HepG2 (cell line): ENCODE measurements around the gene IGFN1. TPM values are rescaled to one million over a fixed set of nuclear protein-coding genes. Genes with fewer than 3 reads are reported as not detected.

ENCODE experiments used
- ATAC-seq: fragments of 200-7000 bp; cut with Tn5 transposase; 3 replicates; pipeline ENCODE4 v1.9.1; 2020; ENCODE audit warnings: mild to moderate bottlenecking, moderate library complexity
- BruUV-seq: library from RNA; stranded (reverse); fragments of 400-500 nt; replicated peaks from 2 replicates; lab custom pipeline; 2021; lab: Mats Ljungman, UMichigan
- CTCF ChIA-PET: fragments of 300-600 bp; formaldehyde crosslinking; extraction: SDS; loops from one replicate; lab custom pipeline; 2021; ENCODE audit warnings: low total read pairs, inconsistent platforms, low intra/inter-chr PET ratio; lab: Yijun Ruan, JAX
- POLR2A ChIA-PET: fragments of 350-600 bp; sonication (Branson Sonifier 250); formaldehyde crosslinking; loops from one replicate; lab custom pipeline; 2020; ENCODE audit warnings: antibody characterized with exemption, inconsistent platforms; lab: Yijun Ruan, JAX
- DNase-seq: peaks from one replicate; pipeline ENCODE4 v3.0.0-alpha.2; 2015; ENCODE audit warnings: low spot score
- FAIRE-seq: peaks from 3 replicates; lab custom pipeline; 2011; peaks lifted over from hg19 to GRCh38; lab: Jason Lieb, UNC
- H2AFZ ChIP-seq: one replicate; pipeline ENCODE4 v1.6.1; 2011; ENCODE audit warnings: low read length, inconsistent platforms
- H3K27ac ChIP-seq: fragments of 300-600 bp; 3 replicates; pipeline ENCODE4 v1.8.0; 2011; ENCODE audit warnings: mixed run types, mild to moderate bottlenecking, mixed read lengths, low read length, inconsistent platforms; ENCODE audit not compliant: insufficient read depth; ENCODE audit errors: extremely low read length
- H3K27me3 ChIP-seq, 2 experiments: fragments of 200-600 bp in 1 of 2; 2 replicates in 1 of 2; 3 replicates in 1 of 2; pipeline versions ENCODE4 v1.6.0 to v1.8.0; 2011; ENCODE audit warnings: low read length in 2 of 2, mild to moderate bottlenecking in 2 of 2, moderate library complexity in 2 of 2, inconsistent platforms in 1 of 2; ENCODE audit not compliant: insufficient read depth in 2 of 2, control insufficient read depth in 1 of 2
- H3K36me3 ChIP-seq, 2 experiments: fragments of 200-600 bp in 1 of 2; replicated peaks in 1 of 2; 2 replicates in 1 of 2; 3 replicates in 1 of 2; pipeline versions ENCODE4 v1.5.1 to v1.8.0; 2011; ENCODE audit warnings: low read length in 2 of 2, inconsistent platforms in 1 of 2; ENCODE audit not compliant: insufficient read depth in 2 of 2, control insufficient read depth in 1 of 2
- H3K4me1 ChIP-seq: 2 replicates; pipeline ENCODE4 v1.5.1; 2012; ENCODE audit warnings: low read length, inconsistent platforms; ENCODE audit not compliant: insufficient read depth
- H3K4me2 ChIP-seq: 2 replicates; pipeline ENCODE4 v1.6.0; 2011; ENCODE audit warnings: low read depth, low read length, inconsistent platforms
- H3K4me3 ChIP-seq, 3 experiments: fragments of 200-600 bp in 1 of 3; sonication (generic), shearing (Covaris generic) in 1 of 3; replicated peaks in 1 of 3; 2 replicates each; pipeline ENCODE4 v1.5.1; 2011 to 2016; ENCODE audit warnings: low read length in 3 of 3, inconsistent platforms in 2 of 3, low read depth in 2 of 3, mild to moderate bottlenecking in 2 of 3, control low read depth in 1 of 3, mixed read lengths in 1 of 3; ENCODE audit not compliant: insufficient read depth in 1 of 3
- H3K79me2 ChIP-seq: one replicate; pipeline ENCODE4 v1.6.1; 2011; ENCODE audit warnings: low read length, inconsistent platforms; ENCODE audit not compliant: insufficient read depth
- H3K9ac ChIP-seq: 2 replicates; pipeline ENCODE4 v1.6.0; 2011; ENCODE audit warnings: mild to moderate bottlenecking, low read depth, low read length, inconsistent platforms; ENCODE audit not compliant: insufficient read depth
- H3K9me3 ChIP-seq: 2 replicates; pipeline ENCODE4 v1.5.1; 2012; ENCODE audit warnings: mild to moderate bottlenecking, low read length
- H4K20me1 ChIP-seq: 2 replicates; pipeline ENCODE4 v1.6.0; 2011; ENCODE audit warnings: inconsistent platforms, mild to moderate bottlenecking, low read length, moderate library complexity; ENCODE audit not compliant: insufficient read depth
- KLF15 ChIP-seq: sonication (generic); formaldehyde crosslinking; IDR thresholded peaks from 2 replicates; pipeline ENCODE4 v1.8.1; 2023; ENCODE audit warnings: borderline replicate concordance, mild to moderate bottlenecking, inconsistent platforms, missing genetic modification reagents, mixed read lengths
- MAFF ChIP-seq: IDR thresholded peaks from 2 replicates; pipeline ENCODE4 v1.6.1; 2011; ENCODE audit warnings: low read depth, low read length, improper control_type of control experiment
- NR2F2 ChIP-seq: IDR thresholded peaks from 2 replicates; pipeline ENCODE4 v1.6.1; 2012; ENCODE audit warnings: low read depth, inconsistent platforms, borderline replicate concordance
- ZNF256 ChIP-seq: sonication (generic); formaldehyde crosslinking; conservative IDR thresholded peaks from 2 replicates; pipeline ENCODE4 v1.4.0; 2020; ENCODE audit warnings: missing genetic modification reagents
- WGBS: methylation state at CpG from one replicate; pipeline ENCODE4 v1.1.6; 2017; ENCODE audit warnings: low lambda C conversion rate; 5-methylcytosine and 5-hydroxymethylcytosine counted together
- in situ Hi-C: cut with HindIII; loops from 2 replicates; pipeline ENCODE4 v1.10.0; 2017; ENCODE audit warnings: low pct_unique_long_range_greater_than_20kb; ENCODE audit not compliant: extremely low pct_ligation_motif_present
- intact Hi-C: fragments of 100-400 bp; cut with micrococcal nuclease; formaldehyde crosslinking; loops from one replicate; pipeline ENCODE4 v1.10.0; 2022; ENCODE audit not compliant: unreplicated experiment
- polyA plus RNA-seq, 8 experiments: library from polyadenylated mRNA; depleted of rRNA in 3 of 8; stranded (reverse) in 7 of 8; unstranded in 1 of 8; fragments of >200 nt; fragmentation: Illumina TruSeq in 4 of 8; extraction: Trizol in 4 of 8; gene quantifications; 2 replicates each; pipeline versions ENCODE4 v1.2.1 to v1.2.3, GENCODE V29; 2011 to 2016; ENCODE audit warnings: low read depth in 4 of 8, missing spikeins in 1 of 8, mixed read lengths in 1 of 8; ENCODE audit not compliant: insufficient read depth in 1 of 8
- total RNA-seq, 5 experiments: library from RNA; depleted of rRNA; stranded (reverse); fragments of >200 nt; fragmentation: Illumina TruSeq; extraction: Trizol; gene quantifications; 2 replicates each; pipeline ENCODE4 v1.2.3, GENCODE V29; 2016; ENCODE audit warnings: low read depth in 1 of 5
- TF ChIP-seq, protein P1 (sequence below): sonication (generic); formaldehyde crosslinking; IDR thresholded peaks from 2 replicates; pipeline ENCODE4 v1.8.0; 2022; ENCODE audit warnings: mild to moderate bottlenecking, missing genetic modification reagents, moderate library complexity
- TF ChIP-seq, protein P2 (sequence below): sonication (generic); formaldehyde crosslinking; IDR thresholded peaks from 2 replicates; pipeline ENCODE4 v1.4.0; 2020; ENCODE audit warnings: missing genetic modification reagents
- TF ChIP-seq, protein P3 (sequence below): sonication (generic); formaldehyde crosslinking; IDR thresholded peaks from 2 replicates; pipeline ENCODE4 v1.4.0; 2020; ENCODE audit warnings: mild to moderate bottlenecking, missing genetic modification reagents

IGFN1 gene
- total and polyA plus RNA-seq, 2 of the 13 experiments (the other 11 are each of a cell fraction or from before 2014, with no cell fraction given), result 0.04 to 0.05 TPM

DNA sequence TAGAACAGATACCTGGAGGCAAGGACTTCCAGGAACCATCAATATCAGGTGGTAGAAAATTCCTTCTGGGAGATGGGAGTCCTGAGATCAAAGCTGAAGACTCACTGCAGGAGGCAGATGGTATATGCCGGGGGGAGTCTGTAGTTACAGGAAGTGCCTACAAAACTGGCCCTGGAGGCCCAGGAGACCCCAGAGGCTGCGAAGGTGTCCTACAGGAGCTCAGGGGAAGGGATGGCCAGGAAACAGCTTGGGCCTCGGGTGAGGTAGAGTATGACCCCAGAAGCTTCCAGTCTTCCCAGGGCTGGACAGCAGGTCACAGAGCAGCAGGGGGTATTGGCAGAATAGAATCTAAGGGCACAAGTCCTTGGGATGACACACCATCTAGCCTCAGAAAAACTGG, 16.4 kb downstream of the IGFN1 start:
- TF ChIP-seq, protein P1, sequence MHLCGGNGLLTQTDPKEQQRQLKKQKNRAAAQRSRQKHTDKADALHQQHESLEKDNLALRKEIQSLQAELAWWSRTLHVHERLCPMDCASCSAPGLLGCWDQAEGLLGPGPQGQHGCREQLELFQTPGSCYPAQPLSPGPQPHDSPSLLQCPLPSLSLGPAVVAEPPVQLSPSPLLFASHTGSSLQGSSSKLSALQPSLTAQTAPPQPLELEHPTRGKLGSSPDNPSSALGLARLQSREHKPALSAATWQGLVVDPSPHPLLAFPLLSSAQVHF, result no peak
- TF ChIP-seq NR2F2, result no peak
- TF ChIP-seq MAFF, result no peak
- TF ChIP-seq KLF15 (CRISPR knock-in tag), result no peak
- TF ChIP-seq, protein P2, sequence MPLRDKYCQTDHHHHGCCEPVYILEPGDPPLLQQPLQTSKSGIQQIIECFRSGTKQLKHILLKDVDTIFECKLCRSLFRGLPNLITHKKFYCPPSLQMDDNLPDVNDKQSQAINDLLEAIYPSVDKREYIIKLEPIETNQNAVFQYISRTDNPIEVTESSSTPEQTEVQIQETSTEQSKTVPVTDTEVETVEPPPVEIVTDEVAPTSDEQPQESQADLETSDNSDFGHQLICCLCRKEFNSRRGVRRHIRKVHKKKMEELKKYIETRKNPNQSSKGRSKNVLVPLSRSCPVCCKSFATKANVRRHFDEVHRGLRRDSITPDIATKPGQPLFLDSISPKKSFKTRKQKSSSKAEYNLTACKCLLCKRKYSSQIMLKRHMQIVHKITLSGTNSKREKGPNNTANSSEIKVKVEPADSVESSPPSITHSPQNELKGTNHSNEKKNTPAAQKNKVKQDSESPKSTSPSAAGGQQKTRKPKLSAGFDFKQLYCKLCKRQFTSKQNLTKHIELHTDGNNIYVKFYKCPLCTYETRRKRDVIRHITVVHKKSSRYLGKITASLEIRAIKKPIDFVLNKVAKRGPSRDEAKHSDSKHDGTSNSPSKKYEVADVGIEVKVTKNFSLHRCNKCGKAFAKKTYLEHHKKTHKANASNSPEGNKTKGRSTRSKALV, result no peak
- TF ChIP-seq, protein P3, sequence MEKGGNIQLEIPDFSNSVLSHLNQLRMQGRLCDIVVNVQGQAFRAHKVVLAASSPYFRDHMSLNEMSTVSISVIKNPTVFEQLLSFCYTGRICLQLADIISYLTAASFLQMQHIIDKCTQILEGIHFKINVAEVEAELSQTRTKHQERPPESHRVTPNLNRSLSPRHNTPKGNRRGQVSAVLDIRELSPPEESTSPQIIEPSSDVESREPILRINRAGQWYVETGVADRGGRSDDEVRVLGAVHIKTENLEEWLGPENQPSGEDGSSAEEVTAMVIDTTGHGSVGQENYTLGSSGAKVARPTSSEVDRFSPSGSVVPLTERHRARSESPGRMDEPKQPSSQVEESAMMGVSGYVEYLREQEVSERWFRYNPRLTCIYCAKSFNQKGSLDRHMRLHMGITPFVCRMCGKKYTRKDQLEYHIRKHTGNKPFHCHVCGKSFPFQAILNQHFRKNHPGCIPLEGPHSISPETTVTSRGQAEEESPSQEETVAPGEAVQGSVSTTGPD (CRISPR knock-in tag), result no peak
- no peak for TF ChIP-seq ZNF256
- TF ChIP-seq, all 625 proteins: peak for 0
- H4K20me1 ChIP-seq, result no peaks in the 10 kb centered on the region
- POLR2A ChIA-PET, result no interaction called here
- H3K36me3 ChIP-seq, result no peaks in the 10 kb centered on the region
- in situ Hi-C loops, result no loop called here
- H3K27me3 ChIP-seq, result peaks cover 2 to 20% of the 10 kb centered on the region in 2 experiments; a peak in 4 of 5 replicates
- no TSS peak for BruUV-seq
- no peaks in the 10 kb centered on the region for H3K9me3 ChIP-seq
- WGBS, result no CpG with 5 or more reads among the region's 3 CpGs
- intact Hi-C loops, result no loop called here
- H3K4me2 ChIP-seq, result no peak overlapping the region
- CTCF ChIA-PET, result no interaction called here
- FAIRE-seq (no peak), ATAC-seq (no peak), DNase-seq (no peak)
- H3K27ac ChIP-seq, result no peak overlapping the region
- no peak overlapping the region for H2AFZ ChIP-seq
- H3K4me3 ChIP-seq, result no peak overlapping the region
- no peaks in the 10 kb centered on the region for H3K4me1 ChIP-seq
- no peak overlapping the region for H3K9ac ChIP-seq
- H3K79me2 ChIP-seq, result no peaks in the 10 kb centered on the region
